ENCODE data around the gene CPLANE2.
"Not testable (repeated sequence)": the region's sequence is repeated elsewhere in the genome, so short reads cannot be mapped to it uniquely, and the experiment has no call there.

CPLANE2 gene

GRCh38 chr1:16249596-16250241, 12.7 kb upstream of the CPLANE2 start:
- no peak for DNase-seq (ENCODE audit: low read depth in 2 of 2, low spot score in 1 of 2)

- no peak for DNase-seq (ENCODE audit: low read depth in 2 of 2, low spot score in 1 of 2)
Measured at GRCh38 chr1:16248603-16249516, 11.9 kb upstream of the CPLANE2 start.

GRCh38 chr1:16248007-16248436, 11.0 kb upstream of the CPLANE2 start:
- no peak for DNase-seq (ENCODE audit: low read depth in 2 of 2, low spot score in 1 of 2)

GRCh38 chr1:16247441-16247840, 10.5 kb upstream of the CPLANE2 start:
- no peak for DNase-seq (ENCODE audit: low read depth in 2 of 2, low spot score in 1 of 2)

- DNase-seq (ENCODE audit: low read depth in 2 of 2, low spot score in 1 of 2) = no peak
Measured at GRCh38 chr1:16246961-16247360, 10.0 kb upstream of the CPLANE2 start.

- DNase-seq (ENCODE audit: low read depth in 2 of 2, low spot score in 1 of 2) = not testable (repeated sequence)
Measured at GRCh38 chr1:16246239-16246638, 9.3 kb upstream of the CPLANE2 start.

GRCh38 chr1:16245476-16246196, 8.7 kb upstream of the CPLANE2 start:
- no peak for DNase-seq (ENCODE audit: low read depth in 2 of 2, low spot score in 1 of 2)

- DNase-seq (ENCODE audit: low read depth in 2 of 2, low spot score in 1 of 2) = no peak
Measured at GRCh38 chr1:16244650-16245285, 7.8 kb upstream of the CPLANE2 start.

- peak; percentile 49 to 59 for DNase-seq (ENCODE audit: low read depth in 2 of 2, low spot score in 1 of 2)
Measured at GRCh38 chr1:16243936-16244649, 7.1 kb upstream of the CPLANE2 start.

GRCh38 chr1:16243215-16243610, 6.2 kb upstream of the CPLANE2 start:
- no peak for DNase-seq (ENCODE audit: low read depth in 2 of 2, low spot score in 1 of 2)

GRCh38 chr1:16242556-16243214, 5.7 kb upstream of the CPLANE2 start:
- no peak for DNase-seq (ENCODE audit: low read depth in 2 of 2, low spot score in 1 of 2)

GRCh38 chr1:16241221-16241708, 4.3 kb upstream of the CPLANE2 start:
- no peak for DNase-seq (ENCODE audit: low read depth in 2 of 2, low spot score in 1 of 2)

GRCh38 chr1:16239972-16240491, 3.0 kb upstream of the CPLANE2 start:
- no peak for DNase-seq (ENCODE audit: low read depth in 2 of 2, low spot score in 1 of 2)

- no peak for DNase-seq (ENCODE audit: low read depth in 2 of 2, low spot score in 1 of 2)
Measured at GRCh38 chr1:16237343-16237830, 404 bp upstream of the CPLANE2 start.

GRCh38 chr1:16235944-16236510, 956 bp downstream of the CPLANE2 start:
- DNase-seq (ENCODE audit: low read depth in 2 of 2, low spot score in 1 of 2) = peak; percentile 15 to 22

- DNase-seq (ENCODE audit: low read depth in 2 of 2, low spot score in 1 of 2) = no peak
Measured at GRCh38 chr1:16235347-16235746, 1.6 kb downstream of the CPLANE2 start.

GRCh38 chr1:16233431-16233830, 3.6 kb downstream of the CPLANE2 start:
- DNase-seq (ENCODE audit: low read depth in 2 of 2, low spot score in 1 of 2) = no peak

GRCh38 chr1:16232316-16232710, 4.7 kb downstream of the CPLANE2 start:
- DNase-seq (ENCODE audit: low read depth in 2 of 2, low spot score in 1 of 2) = no peak
